ENCODE data around the gene NPHP3. TPM values are rescaled to one million over a fixed set of nuclear protein-coding genes. Genes with fewer than 3 reads are reported as not detected.

Gene NPHP3
- total RNA-seq, 4 donors from 2014 or later, result 6.3 to 13.4 (median 10.6) TPM

- TF ChIP-seq POLR2A (IDR thresholded peaks at IDR 0.05) (no peak), CTCF (IDR thresholded peaks at IDR 0.05 in 4 of 5, conservative IDR thresholded peaks at IDR 0.05 in 1 of 5) (no peak)
- H3K36me3 ChIP-seq, result peaks cover 8 to 77% of the 10 kb centered on the region in 2 donors
- intact Hi-C loops (cut with DNase I; ENCODE audit: low total_unique reads), result loop anchor here (5.0 kb wide), 1 partner anchor 37 kb away; no protein-coding TSS in a partner anchor
- no peaks in the 10 kb centered on the region for H3K4me1 ChIP-seq
- no peak for ATAC-seq
- in situ Hi-C loops (cut with MboI; ENCODE audit: low sequenced_read_pairs in 4 of 4), result loop anchor here in 1 of 4 donors (25.0 kb wide), 1 partner anchor 188 kb away; no protein-coding TSS in a partner anchor
- no peak for DNase-seq
- no peak overlapping the region for H3K4me3 ChIP-seq
- no peak overlapping the region for H3K27ac ChIP-seq
- H3K9me3 ChIP-seq, result no peaks in the 10 kb centered on the region
- no peaks in the 10 kb centered on the region for H3K27me3 ChIP-seq
These were observed 46.8 kb downstream of the NPHP3 start for GRCh38 chr3:132675408-132675807.

- TF ChIP-seq CTCF (IDR thresholded peaks at IDR 0.05 in 4 of 5, conservative IDR thresholded peaks at IDR 0.05 in 1 of 5), result no peak
- in situ Hi-C loops (cut with MboI; ENCODE audit: low sequenced_read_pairs in 4 of 4) (no loop called here), intact Hi-C loops (cut with DNase I; ENCODE audit: low total_unique reads) (no loop called here)
- Histone ChIP-seq H3K4me1 (peaks cover 0 to 2% of the 10 kb centered on the region in 2 donors), H3K27ac (no peak overlapping the region), H3K4me3 (no peak overlapping the region), H3K9me3 (no peaks in the 10 kb centered on the region), H3K27me3 (no peaks in the 10 kb centered on the region), H3K36me3 (peaks cover 8 to 55% of the 10 kb centered on the region in 2 donors)
- DNase-seq, result no peak
- no peak for ATAC-seq
These were observed 52.9 kb downstream of the NPHP3 start for GRCh38 chr3:132669256-132669777.

GRCh38 chr3:132665230-132665745 lies 56.9 kb downstream of the NPHP3 start:
- intact Hi-C loops (cut with DNase I; ENCODE audit: low total_unique reads), result no loop called here
- H3K4me1 ChIP-seq, result peaks cover 18 to 24% of the 10 kb centered on the region in 2 donors
- no peak overlapping the region for H3K27ac ChIP-seq
- no peaks in the 10 kb centered on the region for H3K9me3 ChIP-seq
- no peaks in the 10 kb centered on the region for H3K27me3 ChIP-seq
- in situ Hi-C loops (cut with MboI; ENCODE audit: low sequenced_read_pairs in 4 of 4), result no loop called here
- H3K4me3 ChIP-seq, result no peak overlapping the region
- no peak for ATAC-seq
- no peak for DNase-seq
- H3K36me3 ChIP-seq, result peaks cover 0 to 17% of the 10 kb centered on the region in 2 donors
- TF ChIP-seq POLR2A (IDR thresholded peaks at IDR 0.05) (no peak), CTCF (IDR thresholded peaks at IDR 0.05 in 4 of 5, conservative IDR thresholded peaks at IDR 0.05 in 1 of 5) (no peak)

- Histone ChIP-seq H3K4me3 (no peak overlapping the region), H3K27me3 (no peaks in the 10 kb centered on the region), H3K9me3 (no peaks in the 10 kb centered on the region), H3K36me3 (peaks cover 0 to 7% of the 10 kb centered on the region in 2 donors), H3K27ac (no peak overlapping the region), H3K4me1 (peaks cover 29 to 37% of the 10 kb centered on the region in 2 donors)
- DNase-seq, result no peak
- in situ Hi-C loops (cut with MboI; ENCODE audit: low sequenced_read_pairs in 4 of 4) (no loop called here), intact Hi-C loops (cut with DNase I; ENCODE audit: low total_unique reads) (no loop called here)
- no peak for ATAC-seq
- no peak for TF ChIP-seq POLR2A (IDR thresholded peaks at IDR 0.05)
- TF ChIP-seq CTCF (IDR thresholded peaks at IDR 0.05 in 4 of 5, conservative IDR thresholded peaks at IDR 0.05 in 1 of 5), result no peak
These were observed 60.0 kb downstream of the NPHP3 start for GRCh38 chr3:132662212-132662611.

All from gastrocnemius medialis (tissue), 4 donors.